ENCODE measurements around the gene HIRIP3.
"Not testable (repeated sequence)": the region's sequence is repeated elsewhere in the genome, so short reads cannot be mapped to it uniquely, and the experiment has no call there.

The HIRIP3 gene

DNA sequence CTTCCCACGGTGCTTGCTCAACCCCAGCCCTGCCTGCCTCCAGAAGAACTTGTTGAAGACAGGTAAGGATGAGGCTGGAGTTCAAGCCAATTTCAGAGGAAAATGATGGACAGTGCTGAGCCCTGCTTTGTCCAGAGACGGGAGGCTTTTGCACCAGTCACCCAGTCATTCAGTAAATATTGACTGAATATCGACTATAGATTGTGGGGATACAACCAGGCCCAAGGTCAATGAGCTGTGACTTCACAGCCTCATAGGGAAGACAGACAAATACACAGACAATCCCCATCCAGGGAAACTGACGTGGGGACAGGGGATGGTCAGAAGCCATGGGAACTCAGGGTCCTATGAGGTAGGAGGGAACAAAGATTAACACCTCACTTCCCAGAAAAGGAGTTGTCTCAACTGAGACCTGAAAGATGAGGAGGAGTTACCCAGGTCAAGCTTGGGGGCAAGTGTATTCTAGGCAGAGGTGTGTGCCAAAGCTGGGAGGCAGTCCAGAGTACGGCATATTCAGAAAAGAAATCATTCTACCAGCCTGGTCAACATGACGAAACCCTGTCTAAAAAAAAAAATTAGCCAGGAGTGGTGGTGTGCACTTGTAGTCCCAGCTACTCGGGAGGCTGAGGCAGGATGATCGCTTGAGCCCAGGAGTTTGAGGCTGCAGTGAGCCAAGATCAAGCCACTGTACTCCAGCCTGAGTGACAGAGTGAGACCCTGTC is 21.3 kb upstream of the HIRIP3 start:
- DNase-seq = no peak

- DNase-seq = not testable (repeated sequence)
Measured at GRCh38 chr16:30015450-30015849, 20.0 kb upstream of the HIRIP3 start.

DNA sequence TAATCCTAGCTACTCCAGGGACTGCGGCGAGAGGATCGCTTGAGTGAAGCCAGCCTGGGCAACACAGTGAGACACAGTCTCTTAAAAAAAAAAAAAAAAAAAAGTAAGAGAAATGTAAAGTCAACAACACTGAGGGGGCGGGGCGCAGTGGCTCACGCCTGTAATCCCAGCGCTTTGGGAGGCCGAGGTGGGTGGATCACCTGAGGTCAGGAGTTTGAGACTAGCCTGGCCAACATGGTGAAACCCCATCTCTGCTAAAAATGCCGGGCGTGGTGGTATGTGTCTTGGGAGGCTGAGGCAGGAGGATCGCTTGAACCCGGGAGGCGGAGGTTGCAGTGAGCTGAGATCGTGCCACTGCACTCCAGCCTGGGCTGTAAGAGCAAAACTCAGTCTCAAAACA is 17.2 kb upstream of the HIRIP3 start:
- not testable (repeated sequence) for DNase-seq

GRCh38 chr16:30011714-30012504 is 16.5 kb upstream of the HIRIP3 start:
- DNase-seq = no peak

- DNase-seq = peak; percentile 30
Measured at GRCh38 chr16:30010844-30011713, 15.7 kb upstream of the HIRIP3 start, which contains the start of gene DOC2A. Gene DOC2A (minus strand): TSS chr16:30011027. CDS start chr16:30010222, 805 bp downstream.

DNA sequence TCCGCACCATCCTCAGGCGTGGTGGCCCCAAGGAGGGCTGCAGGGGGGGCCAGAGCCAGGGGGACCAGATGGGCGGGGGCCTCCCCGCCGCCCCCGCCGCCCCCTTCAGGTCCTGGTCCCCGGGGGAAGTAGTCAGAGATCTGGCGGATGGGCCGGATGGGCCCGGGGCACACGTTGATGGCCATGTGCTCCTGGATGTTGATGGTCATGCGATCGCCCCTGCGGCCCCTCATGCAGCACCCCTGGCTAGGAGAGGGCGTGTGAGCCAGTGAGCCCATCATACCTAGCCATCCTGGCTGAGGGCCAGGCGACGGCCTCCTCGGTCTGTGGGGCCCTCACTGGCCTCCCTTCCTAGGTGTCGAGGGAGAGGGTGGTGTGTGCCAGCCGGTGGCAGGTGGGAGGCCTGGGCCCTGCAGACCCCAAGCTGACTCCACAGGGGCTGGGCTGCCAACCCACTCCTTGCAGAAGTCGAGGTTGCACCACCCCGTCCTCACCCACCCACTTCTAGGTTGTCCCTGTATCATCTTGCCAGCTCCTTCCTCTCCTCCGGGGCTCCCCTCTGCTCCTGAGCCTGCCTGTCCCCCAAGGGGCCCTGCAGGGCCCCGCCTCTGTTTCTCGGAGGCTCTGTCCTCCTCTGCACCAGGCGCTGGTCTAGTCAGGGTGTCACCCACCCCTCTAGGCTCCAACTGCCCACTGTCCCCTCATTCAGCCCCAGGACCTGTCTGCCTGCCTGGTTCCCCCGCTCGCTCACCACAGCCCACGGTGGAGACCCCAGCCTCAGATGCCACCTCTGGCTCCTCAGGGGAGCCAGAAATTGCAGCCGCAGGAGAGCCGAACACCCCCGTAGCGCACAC is 14.8 kb upstream of the HIRIP3 start:
- DNase-seq = no peak

DNA sequence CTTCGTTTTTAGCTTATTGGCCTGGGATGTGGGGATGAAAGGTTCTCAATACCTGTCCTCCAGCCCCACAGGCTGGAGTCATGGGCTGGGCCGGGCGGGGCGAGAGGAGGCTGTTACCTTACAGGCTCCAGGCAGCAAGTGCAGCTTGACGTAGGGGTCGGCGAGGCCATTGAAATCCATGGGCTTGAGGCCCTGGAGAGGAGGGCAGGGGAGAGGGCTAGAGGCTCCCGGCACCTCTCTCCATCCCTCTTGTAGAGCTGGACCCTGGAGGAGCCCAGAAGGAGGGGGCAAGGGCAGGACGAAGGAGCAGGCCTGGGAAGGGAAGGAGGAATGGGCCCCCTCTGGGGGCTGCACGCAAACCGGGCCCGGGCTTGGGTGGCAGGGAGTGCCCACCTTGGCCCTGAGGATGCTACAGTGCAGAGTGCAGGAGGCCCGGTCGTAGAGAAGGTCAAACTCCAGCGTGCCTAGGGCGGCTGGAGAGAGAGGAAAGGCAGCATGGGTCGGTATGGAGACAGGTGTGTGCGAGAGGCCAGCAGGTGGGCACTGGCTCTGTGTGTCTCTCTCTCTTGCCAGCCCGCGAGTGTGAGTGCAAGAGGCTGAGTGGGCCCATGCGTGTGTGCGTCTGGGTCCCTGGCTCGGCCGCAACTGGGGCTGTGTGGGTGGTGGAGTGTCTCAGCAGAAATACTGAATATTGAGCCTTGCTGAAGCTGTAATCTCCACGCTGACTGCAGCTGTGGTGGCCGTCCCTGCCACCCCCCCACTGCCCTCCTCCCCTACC is 13.9 kb upstream of the HIRIP3 start:
- DNase-seq = no peak

- no peak for DNase-seq
Measured at GRCh38 chr16:30007378-30007895, 12.0 kb upstream of the HIRIP3 start.

DNA sequence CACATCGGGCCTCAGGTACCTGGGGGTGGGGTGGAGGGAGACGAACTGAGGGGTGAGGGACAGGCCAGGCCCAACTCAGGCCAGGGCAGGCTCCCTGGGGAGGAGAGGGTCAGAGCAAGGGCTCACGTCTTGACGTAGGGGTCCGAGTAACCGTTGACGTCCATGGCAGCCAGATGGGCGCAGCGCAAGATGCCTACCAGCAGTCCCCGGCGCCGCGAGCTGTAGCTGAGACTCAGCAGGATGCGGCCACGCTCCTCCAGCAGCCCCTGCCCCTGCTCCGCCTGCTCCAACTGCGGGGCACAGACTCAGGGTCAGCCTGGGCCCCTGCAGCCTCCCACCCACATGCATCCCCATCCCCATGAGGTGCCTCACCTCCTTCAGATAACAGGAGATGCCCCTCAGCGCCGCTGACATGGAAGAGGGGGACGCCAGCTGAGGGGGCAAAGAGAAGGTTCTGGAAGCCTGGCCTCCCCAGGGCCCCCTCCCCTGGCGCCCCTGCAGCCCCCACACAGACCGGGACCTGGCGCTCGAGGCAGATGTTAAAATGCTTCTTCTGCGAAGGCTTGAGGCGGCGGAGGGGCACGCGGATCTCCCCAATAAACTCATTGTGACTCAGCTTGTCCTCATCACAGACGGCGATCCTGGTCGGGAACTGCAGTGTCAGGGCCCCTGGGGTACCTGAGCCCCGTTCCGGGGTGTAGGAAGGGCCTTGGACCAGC is 11.4 kb upstream of the HIRIP3 start:
- DNase-seq = no peak

GRCh38 chr16:30006095-30006473 is 10.7 kb upstream of the HIRIP3 start:
- no peak for DNase-seq

- peak; percentile 54 for DNase-seq
Measured at GRCh38 chr16:30005341-30006094, 10.1 kb upstream of the HIRIP3 start.

GRCh38 chr16:30004811-30005242 is 9.4 kb upstream of the HIRIP3 start:
- no peak for DNase-seq

- no peak for DNase-seq
Measured at GRCh38 chr16:30004424-30004776, 9.0 kb upstream of the HIRIP3 start.

GRCh38 chr16:30003670-30004423 is 8.4 kb upstream of the HIRIP3 start:
- DNase-seq = no peak

DNA sequence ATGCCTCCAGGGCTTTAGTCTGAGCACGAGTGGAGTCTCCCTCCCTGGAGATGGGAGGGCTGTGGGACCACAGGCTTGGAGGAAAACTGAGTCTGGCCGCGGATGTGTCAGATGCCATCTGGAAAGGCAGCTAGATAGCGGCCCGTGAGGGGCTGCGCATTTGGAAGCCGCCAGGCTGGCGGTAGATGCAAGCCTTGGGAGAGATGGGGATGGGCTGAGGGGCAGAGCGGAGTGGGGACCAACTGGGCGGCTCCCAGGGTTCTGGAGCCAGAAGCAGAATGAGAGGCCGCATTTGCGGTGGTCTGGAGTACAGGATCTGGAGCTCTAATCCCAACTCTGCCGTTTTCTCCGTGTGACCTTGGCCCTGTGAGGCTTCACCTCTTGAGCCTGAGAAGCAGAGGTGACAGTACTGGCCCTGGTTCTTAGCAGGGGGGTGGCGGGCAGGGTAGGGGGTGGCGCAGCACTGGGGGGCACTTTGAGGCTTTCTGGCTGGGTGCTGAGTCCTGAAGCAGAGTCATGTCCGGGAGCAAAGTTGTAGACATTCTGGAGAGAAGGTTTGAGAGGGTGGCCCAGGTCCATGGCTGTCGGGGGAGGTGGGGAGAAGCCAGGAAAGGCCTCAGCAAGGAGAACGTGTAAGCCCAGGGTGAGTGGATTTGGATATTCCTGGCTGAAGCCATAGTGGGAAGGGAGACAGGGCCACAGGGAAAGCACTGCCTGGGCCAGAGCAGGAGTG is 7.4 kb upstream of the HIRIP3 start:
- DNase-seq = no peak

DNA sequence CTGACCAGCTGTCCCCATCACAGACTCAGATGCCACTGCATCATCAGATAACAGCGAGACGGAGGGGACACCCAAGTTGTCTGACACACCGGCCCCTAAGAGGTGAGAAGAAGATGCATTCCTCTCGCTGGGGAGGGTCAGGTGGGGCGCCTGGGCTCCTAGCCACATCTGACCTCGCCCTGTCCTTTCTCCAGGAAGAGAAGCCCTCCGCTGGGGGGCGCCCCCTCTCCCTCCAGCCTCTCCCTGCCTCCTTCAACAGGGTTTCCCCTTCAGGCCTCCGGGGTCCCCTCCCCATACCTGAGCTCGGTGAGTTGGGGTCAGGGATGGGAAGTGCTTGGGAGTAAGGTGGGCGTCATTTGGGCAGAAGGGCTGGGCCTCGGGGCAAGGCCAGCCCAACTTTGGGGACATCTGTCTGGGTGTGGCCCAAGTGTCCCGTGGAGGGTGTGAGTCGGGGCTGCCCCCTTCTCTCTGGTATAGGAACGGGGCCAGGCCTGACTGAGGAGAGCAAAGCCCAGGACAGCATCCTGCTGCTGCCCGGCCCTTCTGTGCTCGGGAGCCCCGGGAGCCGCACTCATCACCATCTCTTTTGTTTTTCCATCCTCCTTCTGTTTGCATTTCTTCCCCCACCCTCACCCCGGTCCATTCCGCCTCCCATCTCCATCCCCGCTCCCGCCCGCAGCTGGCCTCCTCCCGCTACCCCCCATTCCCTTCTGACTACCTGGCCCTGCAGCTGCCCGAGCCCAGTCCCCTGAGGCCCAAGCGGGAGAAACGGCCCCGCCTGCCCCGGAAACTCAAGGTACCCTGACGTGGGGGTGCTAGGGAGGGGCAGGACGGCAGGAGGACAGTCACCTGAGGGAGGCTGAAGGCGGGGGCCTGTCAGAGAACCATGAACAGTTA is 5.6 kb upstream of the HIRIP3 start:
- no peak for DNase-seq

DNA sequence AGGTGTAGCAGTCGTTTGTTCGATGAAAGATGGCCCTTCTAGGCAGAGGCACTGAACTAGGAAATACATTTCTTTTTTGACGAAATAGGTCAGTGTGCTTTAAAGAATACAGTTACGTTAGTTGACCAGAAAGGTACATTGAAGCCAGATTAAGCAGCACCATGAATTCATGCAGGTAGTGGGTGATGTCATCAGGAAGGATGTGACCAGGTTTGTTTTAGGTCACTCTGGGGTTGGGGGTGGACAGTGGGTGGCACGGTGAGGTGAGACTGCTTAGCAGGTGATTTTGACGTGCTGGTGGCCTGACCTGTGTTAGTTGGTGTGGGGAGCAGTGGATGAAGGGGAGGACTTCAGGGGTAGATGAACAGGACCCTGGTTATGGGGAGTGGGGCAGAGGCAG is 4.2 kb upstream of the HIRIP3 start:
- no peak for DNase-seq
